Measurements from ENCODE around the gene EXOSC7. TPM values are rescaled to one million over a fixed set of nuclear protein-coding genes. Genes with fewer than 3 reads are reported as not detected.

EXOSC7 gene
- total RNA-seq, 4 donors from 2014 or later: 33.1 to 57.5 (median 56.3) TPM

GRCh38 chr3:45034612-45035252 lies 58.7 kb downstream of the EXOSC7 start:
- DNase-seq: peak in 1 of 2 donors; percentile 32
- Histone ChIP-seq H3K9me3 (no peaks in the 10 kb centered on the region), H3K27me3 (no peaks in the 10 kb centered on the region), H3K27ac (no peak overlapping the region), H3K4me3 (replicated peaks in 1 of 3) (no peak overlapping the region), H3K4me1 (peaks cover 8 to 34% of the 10 kb centered on the region in 2 donors), H3K36me3 (no peaks in the 10 kb centered on the region)
- 69 to 90% methylated on average over 3 of the region's 3 CpGs for WGBS, 2 donors
- TF ChIP-seq CTCF (IDR thresholded peaks at IDR 0.05) (no peak), POLR2A (IDR thresholded peaks at IDR 0.05) (no peak)
- intact Hi-C loops (cut with DNase I): loop anchor here (5.0 to 10.0 kb wide), 3 partner anchors 178 to 623 kb away; no protein-coding TSS in a partner anchor

- 20 to 37% methylated on average over 23 to 35 of the region's 64 CpGs for WGBS, 2 donors
- H3K27ac ChIP-seq: peak overlapping the region in 1 of 3 donors; percentile 6
These were observed 59.6 kb downstream of the EXOSC7 start for GRCh38 chr3:45035441-45036301.

GRCh38 chr3:45037720-45038455 lies 61.8 kb downstream of the EXOSC7 start:
- Histone ChIP-seq H3K4me1 (peaks cover 8 to 38% of the 10 kb centered on the region in 2 donors), H3K27me3 (no peaks in the 10 kb centered on the region), H3K27ac (no peak overlapping the region), H3K36me3 (no peaks in the 10 kb centered on the region), H3K9me3 (no peaks in the 10 kb centered on the region), H3K4me3 (replicated peaks in 1 of 3) (no peak overlapping the region)
- WGBS, 2 donors: 4 to 5% methylated on average over 11 of the region's 11 CpGs
- intact Hi-C loops (cut with DNase I): loop anchor here (5.0 to 10.0 kb wide), 3 partner anchors 174 to 619 kb away; no protein-coding TSS in a partner anchor
- DNase-seq: peak; percentile 96
- peak; percentile 79 to 99 (median 90) for TF ChIP-seq CTCF (IDR thresholded peaks at IDR 0.05)
- TF ChIP-seq POLR2A (IDR thresholded peaks at IDR 0.05): no peak

More at GRCh38 chr3:45035441-45036301, 59.6 kb downstream of the EXOSC7 start:
- DNase-seq: peak; percentile 19 to 25
- Histone ChIP-seq H3K4me1 (peaks cover 8 to 34% of the 10 kb centered on the region in 2 donors), H3K36me3 (no peaks in the 10 kb centered on the region), H3K27me3 (no peaks in the 10 kb centered on the region), H3K4me3 (replicated peaks in 1 of 3) (no peak overlapping the region), H3K9me3 (no peaks in the 10 kb centered on the region)
- intact Hi-C loops (cut with DNase I): loop anchor here (5.0 to 10.0 kb wide), 3 partner anchors 177 to 622 kb away; no protein-coding TSS in a partner anchor
- TF ChIP-seq CTCF (IDR thresholded peaks at IDR 0.05): no peak
- no peak for TF ChIP-seq POLR2A (IDR thresholded peaks at IDR 0.05)

- H3K27ac ChIP-seq: no peak overlapping the region
- intact Hi-C loops (cut with DNase I): no loop called here
These were observed 65.6 kb downstream of the EXOSC7 start for GRCh38 chr3:45041666-45042065.

More at GRCh38 chr3:45041666-45042065, 65.6 kb downstream of the EXOSC7 start:
- no peaks in the 10 kb centered on the region for H3K27me3 ChIP-seq
- no peak overlapping the region for H3K4me3 ChIP-seq (replicated peaks in 1 of 3)
- H3K36me3 ChIP-seq: no peaks in the 10 kb centered on the region
- no peaks in the 10 kb centered on the region for H3K9me3 ChIP-seq
- peaks cover under 1 to 12% of the 10 kb centered on the region in 2 donors for H3K4me1 ChIP-seq
- TF ChIP-seq POLR2A (IDR thresholded peaks at IDR 0.05) (no peak), CTCF (IDR thresholded peaks at IDR 0.05) (no peak)
- no peak for DNase-seq
- 82 to 93% methylated on average over 2 of the region's 2 CpGs for WGBS, 2 donors

Data from thyroid gland (tissue), 4 donors.